Fibroblast of lung (primary cell): ENCODE measurements around the gene NOX3.

ENCODE experiments used
- EZH2 ChIP-seq: IDR thresholded peaks from 2 replicates; pipeline ENCODE4 v1.5.1; 2012; ENCODE audit warnings: low read length, control low read depth, mild to moderate bottlenecking; ENCODE audit errors: missing control alignments
- TF ChIP-seq, protein P1 (sequence below), 2 donors: IDR thresholded peaks in 1 of 2; conservative IDR thresholded peaks in 1 of 2; 1 replicate in 1 of 2; 2 replicates in 1 of 2; pipeline ENCODE4 v1.5.1; 2011 to 2012; ENCODE audit warnings: low read length in 2 of 2, control low read depth in 1 of 2, inconsistent platforms in 1 of 2, low read depth in 1 of 2, mild to moderate bottlenecking in 1 of 2

GRCh38 chr6:155384321-155384952 is 71.2 kb downstream of the NOX3 start:
- TF ChIP-seq, protein P1, sequence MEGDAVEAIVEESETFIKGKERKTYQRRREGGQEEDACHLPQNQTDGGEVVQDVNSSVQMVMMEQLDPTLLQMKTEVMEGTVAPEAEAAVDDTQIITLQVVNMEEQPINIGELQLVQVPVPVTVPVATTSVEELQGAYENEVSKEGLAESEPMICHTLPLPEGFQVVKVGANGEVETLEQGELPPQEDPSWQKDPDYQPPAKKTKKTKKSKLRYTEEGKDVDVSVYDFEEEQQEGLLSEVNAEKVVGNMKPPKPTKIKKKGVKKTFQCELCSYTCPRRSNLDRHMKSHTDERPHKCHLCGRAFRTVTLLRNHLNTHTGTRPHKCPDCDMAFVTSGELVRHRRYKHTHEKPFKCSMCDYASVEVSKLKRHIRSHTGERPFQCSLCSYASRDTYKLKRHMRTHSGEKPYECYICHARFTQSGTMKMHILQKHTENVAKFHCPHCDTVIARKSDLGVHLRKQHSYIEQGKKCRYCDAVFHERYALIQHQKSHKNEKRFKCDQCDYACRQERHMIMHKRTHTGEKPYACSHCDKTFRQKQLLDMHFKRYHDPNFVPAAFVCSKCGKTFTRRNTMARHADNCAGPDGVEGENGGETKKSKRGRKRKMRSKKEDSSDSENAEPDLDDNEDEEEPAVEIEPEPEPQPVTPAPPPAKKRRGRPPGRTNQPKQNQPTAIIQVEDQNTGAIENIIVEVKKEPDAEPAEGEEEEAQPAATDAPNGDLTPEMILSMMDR (conservative IDR thresholded peaks at IDR 0.05 in 1 of 2, IDR thresholded peaks at IDR 0.05 in 1 of 2; ENCODE audit: low read depth in 1 of 2, low read length in 2 of 2), result no peak
- no peak for TF ChIP-seq EZH2
